GM12891 (cell line): ENCODE data around the gene KLHL18.
A peak's percentile ranks its signal among the peaks of the same experiment; 100 is the strongest.

Experiments
- DNase-seq: peaks from one replicate; pipeline ENCODE4 v3.0.0; 2011; ENCODE audit warnings: low spot score; ENCODE audit not compliant: insufficient read length
- FAIRE-seq: peaks from 2 replicates; lab custom pipeline; 2011; peaks lifted over from hg19 to GRCh38; lab: Jason Lieb, UNC
- PAX5 ChIP-seq: IDR thresholded peaks from 2 replicates; pipeline ENCODE4 v1.6.1; 2011; ENCODE audit warnings: low read length, moderate library complexity, mild to moderate bottlenecking; ENCODE audit not compliant: insufficient read depth, severe bottlenecking
- POLR2A ChIP-seq: IDR thresholded peaks from 2 replicates; pipeline ENCODE4 v1.6.1; 2011; ENCODE audit warnings: low read depth, low read length, control low read depth
- POLR2AphosphoS5 ChIP-seq: IDR thresholded peaks from 2 replicates; pipeline ENCODE4 v1.6.1; 2011; ENCODE audit warnings: low read depth, low read length, control low read depth
- POU2F2 ChIP-seq: IDR thresholded peaks from 2 replicates; pipeline ENCODE4 v1.6.1; 2011; ENCODE audit warnings: low read depth, mild to moderate bottlenecking, control low read depth, low read length, moderate library complexity
- SPI1 ChIP-seq: IDR thresholded peaks from 2 replicates; pipeline ENCODE4 v1.6.1; 2011; ENCODE audit warnings: low read depth, low read length, control low read depth
- TAF1 ChIP-seq: IDR thresholded peaks from 2 replicates; pipeline ENCODE4 v1.6.1; 2011; ENCODE audit warnings: low read depth, low read length, control low read depth

Gene KLHL18

DNA sequence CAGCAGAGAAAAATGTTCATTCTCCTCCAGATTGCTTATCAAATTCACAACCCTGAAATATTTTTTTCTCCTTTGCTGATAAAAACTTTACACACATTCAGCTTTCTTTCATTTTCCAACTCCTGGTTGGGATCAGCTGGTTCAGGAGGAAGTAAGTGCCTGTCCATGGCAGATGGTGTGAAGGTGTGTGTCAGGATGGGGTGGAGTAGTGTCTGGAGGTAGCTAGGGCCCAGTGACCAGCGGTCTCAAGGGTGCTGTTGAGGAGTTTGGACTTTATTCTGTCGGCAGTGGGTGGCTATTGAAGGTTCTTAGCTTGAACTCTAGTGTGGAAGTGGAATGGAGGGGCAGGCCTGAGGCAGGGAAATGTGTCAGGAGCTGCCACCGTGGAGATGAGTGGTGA lies 51.2 kb downstream of the KLHL18 start:
- FAIRE-seq (no peak), DNase-seq (no peak)
- TF ChIP-seq POLR2AphosphoS5, result no peak
- no peak for TF ChIP-seq SPI1
- TF ChIP-seq POU2F2, result no peak

DNA sequence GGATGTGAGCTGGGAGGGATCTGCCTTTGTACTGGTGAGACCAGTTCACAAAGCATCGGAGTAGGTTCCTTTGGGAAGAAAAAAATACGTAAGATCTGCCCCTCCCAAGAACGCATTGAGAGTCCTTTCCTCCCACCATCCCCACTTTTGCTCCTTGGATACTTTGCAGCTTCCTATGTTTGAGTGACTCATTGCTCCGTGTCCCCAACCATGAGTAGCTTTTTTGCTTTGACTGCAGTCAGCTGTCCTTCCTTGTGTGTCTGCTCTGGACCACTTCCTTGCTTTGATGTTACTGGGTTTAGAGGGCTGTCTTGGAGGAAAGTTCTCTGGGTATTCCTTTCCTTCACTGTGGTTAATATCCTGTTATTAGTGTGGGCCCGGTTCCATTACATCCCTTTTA lies 54.9 kb downstream of the KLHL18 start:
- FAIRE-seq (no peak), DNase-seq (no peak)
- TF ChIP-seq POU2F2 (no peak), POLR2AphosphoS5 (no peak), SPI1 (no peak), PAX5 (no peak), POLR2A (no peak), TAF1 (no peak)

DNA sequence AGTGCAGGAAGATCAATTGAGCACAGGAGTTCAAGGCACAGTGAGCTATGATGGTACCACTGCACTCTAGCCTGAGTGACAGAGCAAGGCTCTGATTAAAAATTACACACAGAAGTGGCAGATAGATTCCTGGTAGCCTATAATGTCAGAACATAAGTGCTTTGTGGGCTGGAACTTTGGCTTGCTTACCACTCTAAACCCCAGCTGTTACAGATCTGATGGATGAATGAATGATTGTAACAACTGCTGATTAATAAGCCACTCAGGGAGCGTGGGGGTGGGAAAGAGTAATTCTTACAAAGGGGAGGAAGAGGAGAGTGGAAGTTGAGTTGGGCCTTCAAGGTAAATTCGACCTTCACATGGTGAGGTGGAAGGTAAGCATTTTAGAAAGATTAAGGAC lies 57.2 kb downstream of the KLHL18 start:
- no peak for FAIRE-seq
- TF ChIP-seq POU2F2 (no peak), POLR2A (no peak), TAF1 (no peak), PAX5 (no peak), POLR2AphosphoS5 (no peak), SPI1 (no peak)
- DNase-seq, result no peak

DNA sequence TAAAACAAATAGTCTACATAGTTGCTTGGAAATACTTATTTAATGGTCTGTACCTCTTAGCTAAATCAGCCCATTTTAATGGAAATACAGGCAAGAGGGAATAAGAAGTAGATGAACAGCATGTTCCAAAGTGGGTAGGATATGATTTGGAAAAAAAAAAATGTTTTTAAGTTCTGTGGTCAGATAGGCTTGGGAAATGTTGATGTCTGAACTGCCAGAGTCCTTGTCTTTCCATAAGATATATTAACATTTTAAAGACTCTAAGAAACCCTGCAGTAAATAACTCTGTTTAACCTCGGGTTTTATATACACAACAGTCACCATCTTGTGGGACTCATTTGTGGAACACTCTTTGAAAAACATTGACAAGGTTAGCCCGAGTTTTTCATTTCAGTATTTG lies 58.1 kb downstream of the KLHL18 start:
- DNase-seq (no peak), FAIRE-seq (no peak)
- TF ChIP-seq POU2F2 (no peak), SPI1 (no peak), TAF1 (no peak), POLR2AphosphoS5 (no peak), PAX5 (no peak), POLR2A (no peak)

DNA sequence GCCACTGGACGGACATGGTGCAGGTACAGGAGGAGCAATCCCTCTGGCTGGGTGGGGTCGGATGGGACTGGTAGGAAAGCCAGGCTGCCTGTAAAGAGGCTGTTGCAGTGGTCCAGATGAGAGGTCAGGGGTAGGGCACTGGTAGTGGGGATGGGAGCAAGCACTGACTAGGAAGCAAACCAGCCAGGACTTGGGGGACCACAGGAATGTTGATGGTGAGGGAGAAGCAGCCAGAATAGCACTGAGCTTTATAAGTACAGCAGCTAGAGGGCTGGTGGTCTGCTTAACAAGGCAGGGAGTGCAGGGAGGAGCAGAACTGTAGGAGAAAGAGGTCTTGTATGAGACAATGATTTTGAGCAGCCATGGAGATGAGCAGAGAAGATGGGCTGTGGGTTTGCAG lies 59.4 kb downstream of the KLHL18 start:
- FAIRE-seq, result no peak
- TF ChIP-seq SPI1, result no peak
- no peak for TF ChIP-seq PAX5
- TF ChIP-seq TAF1, result no peak
- TF ChIP-seq POLR2AphosphoS5, result no peak
- TF ChIP-seq POU2F2, result no peak
- TF ChIP-seq POLR2A, result no peak

DNA sequence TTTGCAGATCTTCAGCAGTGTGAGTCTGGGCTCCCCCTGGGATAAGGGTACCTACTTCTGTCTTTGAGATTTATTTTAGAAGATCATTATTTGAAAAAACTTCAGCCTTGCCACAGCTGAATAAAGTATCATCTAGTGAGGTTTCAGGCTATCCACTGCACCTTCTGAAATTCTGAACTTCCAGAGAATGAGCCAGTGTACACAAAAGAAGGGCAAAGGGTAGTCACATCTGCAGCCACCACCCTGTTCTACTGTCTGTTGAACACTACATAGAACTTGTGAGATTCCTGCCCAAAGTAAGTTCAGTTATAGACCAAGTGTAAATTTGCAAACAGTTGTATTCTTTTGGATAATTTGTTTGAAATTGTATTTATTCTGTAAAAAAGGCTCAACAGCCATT lies 60.1 kb downstream of the KLHL18 start:
- DNase-seq (no peak), FAIRE-seq (no peak)
- no peak for TF ChIP-seq PAX5
- TF ChIP-seq POLR2AphosphoS5, result no peak
- no peak for TF ChIP-seq SPI1
- TF ChIP-seq POLR2A, result no peak
- TF ChIP-seq POU2F2, result no peak
- TF ChIP-seq TAF1, result no peak

More for the DNA sequence above, 59.4 kb downstream of the KLHL18 start:
- DNase-seq, result no peak

DNA sequence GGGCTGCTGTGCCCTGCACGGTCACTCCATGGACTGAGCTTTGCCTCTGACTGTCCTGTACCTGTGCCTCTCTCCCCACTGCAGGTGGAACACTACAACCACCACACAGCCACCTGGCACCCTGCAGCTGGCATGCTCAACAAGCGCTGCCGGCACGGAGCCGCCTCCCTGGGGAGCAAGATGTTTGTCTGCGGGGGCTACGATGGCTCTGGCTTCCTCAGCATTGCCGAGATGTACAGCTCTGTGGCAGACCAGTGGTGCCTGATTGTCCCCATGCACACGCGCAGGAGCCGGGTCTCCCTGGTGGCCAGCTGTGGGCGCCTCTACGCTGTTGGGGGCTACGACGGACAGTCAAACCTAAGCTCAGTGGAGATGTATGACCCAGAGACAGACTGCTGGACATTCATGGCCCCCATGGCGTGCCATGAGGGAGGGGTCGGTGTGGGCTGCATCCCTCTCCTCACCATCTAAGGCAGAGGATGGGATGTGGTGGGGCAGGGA lies 60.8 kb downstream of the KLHL18 start:
- DNase-seq (no peak), FAIRE-seq (no peak)
- TF ChIP-seq SPI1, result no peak
- no peak for TF ChIP-seq POU2F2
- TF ChIP-seq POLR2A, result no peak
- no peak for TF ChIP-seq PAX5
- no peak for TF ChIP-seq POLR2AphosphoS5
- no peak for TF ChIP-seq TAF1

DNA sequence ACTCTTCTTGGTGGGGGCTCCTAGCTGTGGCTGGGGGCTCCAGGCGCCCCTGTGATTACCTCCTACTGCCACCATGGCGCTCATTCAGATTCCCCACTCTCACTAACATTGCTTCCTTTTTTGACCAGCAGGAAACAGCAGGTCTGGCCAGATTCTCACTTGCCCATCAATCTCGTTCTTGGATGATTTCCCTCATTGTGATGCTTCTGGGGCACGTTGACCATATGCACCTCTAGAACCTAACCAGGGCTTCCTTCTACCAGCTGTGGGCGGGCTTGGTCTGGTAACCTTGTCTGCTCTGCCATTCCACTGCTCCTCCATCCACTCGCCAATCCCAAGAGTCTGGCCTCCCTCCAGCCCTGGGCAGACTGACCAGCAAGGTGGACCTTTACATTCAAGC lies 62.2 kb downstream of the KLHL18 start:
- TF ChIP-seq POU2F2 (no peak), PAX5 (no peak), POLR2AphosphoS5 (no peak), TAF1 (no peak), POLR2A (no peak), SPI1 (no peak)
- FAIRE-seq, result no peak
- no peak for DNase-seq

DNA sequence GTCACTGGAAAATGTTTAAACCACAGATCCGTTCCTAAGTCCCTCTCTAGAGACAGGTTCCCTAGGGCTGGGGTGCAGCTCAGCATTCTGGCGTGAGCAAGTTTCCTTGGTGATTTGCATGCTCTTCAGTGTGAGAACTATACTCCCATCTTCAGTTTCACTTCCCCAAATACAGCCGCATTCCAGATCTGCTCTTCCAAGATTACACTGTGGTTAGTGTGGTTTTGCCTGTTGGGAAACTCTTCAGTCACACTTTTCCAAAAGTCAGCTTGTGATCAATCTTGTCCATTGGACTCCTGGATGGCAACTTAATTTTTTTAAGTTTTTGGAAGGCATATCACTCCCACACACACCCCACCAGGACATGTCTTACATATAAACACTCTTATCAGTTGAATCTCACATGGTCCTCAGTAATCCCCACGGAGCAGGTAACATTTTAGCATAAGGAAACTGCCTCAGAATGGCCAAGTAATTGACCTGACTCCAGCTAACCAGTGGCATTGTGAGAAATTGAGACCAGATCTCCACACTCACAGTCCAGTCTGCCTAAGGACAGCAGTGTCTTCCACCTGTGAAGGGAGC lies 64.6 kb downstream of the KLHL18 start:
- no peak for TF ChIP-seq POLR2A
- TF ChIP-seq SPI1, result peak; percentile 100
- peak; percentile 90 for TF ChIP-seq POU2F2
- TF ChIP-seq PAX5, result no peak
- no peak for TF ChIP-seq TAF1
- no peak for TF ChIP-seq POLR2AphosphoS5
- DNase-seq, result peak; percentile 64
- FAIRE-seq, result peak; percentile 96

DNA sequence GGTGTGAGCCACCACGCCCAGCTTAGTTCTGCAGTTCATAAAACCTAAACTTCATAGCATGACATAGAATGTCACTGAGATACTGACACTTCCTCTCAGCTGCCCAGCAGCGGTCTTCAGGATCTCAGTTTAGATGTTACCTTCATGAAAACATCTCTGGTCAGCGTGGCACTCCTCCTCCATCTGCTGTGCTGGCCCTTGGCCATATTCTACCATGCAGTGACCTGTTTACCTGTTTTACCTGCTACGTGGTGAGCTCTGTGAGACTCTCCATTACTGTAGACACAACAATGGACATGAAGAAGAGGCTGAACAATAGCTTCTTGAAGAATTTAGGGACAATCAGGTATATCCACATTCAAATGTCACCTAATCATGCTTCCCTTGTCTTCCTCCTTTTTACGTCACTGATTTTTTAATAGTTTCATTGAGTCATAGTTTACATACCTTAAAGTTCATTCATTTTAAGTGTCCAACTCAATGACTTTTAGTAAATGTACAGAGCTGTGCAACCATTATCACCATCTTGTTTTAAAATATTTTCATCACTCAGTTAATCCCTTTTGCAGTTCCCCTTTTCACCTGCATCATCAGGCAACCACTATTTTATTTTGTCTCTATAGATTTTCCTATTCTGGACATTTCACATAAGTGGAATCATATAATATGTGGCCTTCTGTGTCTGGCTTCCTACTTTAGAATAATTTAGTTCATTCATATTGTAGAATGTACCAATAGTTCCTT lies 65.8 kb downstream of the KLHL18 start:
- TF ChIP-seq POLR2A (no peak), SPI1 (peak; percentile 55; the same call in 1 of the 2 replicates)
- peak; percentile 73 for FAIRE-seq
- DNase-seq, result no peak
